Activated CD4-positive, alpha-beta memory T cell treated with anti-CD3 and anti-CD28 coated beads for 36 hours (primary cell): ENCODE data around the gene BEAN1. TPM values are rescaled to one million over a fixed set of nuclear protein-coding genes. Genes with fewer than 3 reads are reported as not detected.
"Not testable (repeated sequence)": the region's sequence is repeated elsewhere in the genome, so short reads cannot be mapped to it uniquely, and the experiment has no call there.

ENCODE experiments used
- CTCF ChIA-PET: fragments of 350-600 bp; sonication (Branson Sonifier 250); formaldehyde crosslinking; loops from one replicate; lab custom pipeline; 2021; ENCODE audit warnings: antibody characterized with exemption, inconsistent platforms; lab: Charles Lee
- POLR2A ChIA-PET: fragments of 350-600 bp; sonication (Branson Sonifier 250); formaldehyde crosslinking; loops from one replicate; lab custom pipeline; 2021; ENCODE audit warnings: antibody characterized with exemption; lab: Charles Lee
- DNase-seq: peaks from one replicate; pipeline ENCODE4 v3.0.0-alpha.2; 2020
- H3K27ac Mint-ChIP-seq: one replicate; pipeline ENCODE4 v1.8.0; 2021; ENCODE audit warnings: mixed read lengths
- H3K27me3 Mint-ChIP-seq: one replicate; pipeline ENCODE4 v1.8.0; 2021; ENCODE audit warnings: mixed read lengths
- H3K36me3 Mint-ChIP-seq: one replicate; pipeline ENCODE4 v1.8.0; 2021; ENCODE audit warnings: mixed read lengths
- H3K4me1 Mint-ChIP-seq: one replicate; pipeline ENCODE4 v1.8.0; 2021; ENCODE audit warnings: low read depth, mixed read lengths
- H3K4me3 Mint-ChIP-seq: one replicate; pipeline ENCODE4 v1.8.0; 2021; ENCODE audit warnings: mild to moderate bottlenecking, mixed read lengths
- H3K9me3 Mint-ChIP-seq: one replicate; pipeline ENCODE4 v1.8.0; 2021; ENCODE audit warnings: mixed read lengths
- intact Hi-C: fragments of 100-400 bp; cut with micrococcal nuclease; formaldehyde crosslinking; loops from one replicate; pipeline ENCODE4 v1.15.1; 2023
- total RNA-seq, 2 experiments: library from RNA; stranded (reverse); gene quantifications; one replicate each; pipeline ENCODE4 v1.2.3, GENCODE V29; 2021

Gene BEAN1
- total RNA-seq, 2 experiments from 2014 or later, result not detected

GRCh38 chr16:66439051-66439730 lies 12.1 kb downstream of the BEAN1 start:
- ChIA-PET POLR2A (no interaction called here), CTCF (no interaction called here)
- Mint-ChIP-seq H3K36me3 (no peaks in the 10 kb centered on the region), H3K4me3 (no peak overlapping the region), H3K27me3 (peaks cover 3% of the 10 kb centered on the region), H3K27ac (no peak overlapping the region), H3K4me1 (no peaks in the 10 kb centered on the region), H3K9me3 (no peaks in the 10 kb centered on the region)
- intact Hi-C loops, result no loop called here
- no peak for DNase-seq

- no peaks in the 10 kb centered on the region for H3K36me3 Mint-ChIP-seq
- H3K4me1 Mint-ChIP-seq, result no peaks in the 10 kb centered on the region
- H3K27me3 Mint-ChIP-seq, result peaks cover 2% of the 10 kb centered on the region
- no peaks in the 10 kb centered on the region for H3K9me3 Mint-ChIP-seq
- no peak for DNase-seq
- intact Hi-C loops, result no loop called here
- ChIA-PET POLR2A (no interaction called here), CTCF (no interaction called here)
- no peak overlapping the region for H3K27ac Mint-ChIP-seq
- no peak overlapping the region for H3K4me3 Mint-ChIP-seq
Observed at GRCh38 chr16:66440271-66440802, 13.2 kb downstream of the BEAN1 start.

- intact Hi-C loops, result no loop called here
- Mint-ChIP-seq H3K4me1 (no peaks in the 10 kb centered on the region), H3K9me3 (no peaks in the 10 kb centered on the region), H3K36me3 (no peaks in the 10 kb centered on the region), H3K4me3 (no peak overlapping the region), H3K27ac (no peak overlapping the region), H3K27me3 (peaks cover 5% of the 10 kb centered on the region)
- POLR2A ChIA-PET, result no interaction called here
- CTCF ChIA-PET, result no interaction called here
- DNase-seq, result no peak
Observed at GRCh38 chr16:66440970-66441369, 13.9 kb downstream of the BEAN1 start.

- Mint-ChIP-seq H3K27ac (no peak overlapping the region), H3K9me3 (no peaks in the 10 kb centered on the region), H3K4me3 (no peak overlapping the region), H3K36me3 (no peaks in the 10 kb centered on the region), H3K4me1 (no peaks in the 10 kb centered on the region), H3K27me3 (peaks cover 8% of the 10 kb centered on the region)
- intact Hi-C loops, result no loop called here
- ChIA-PET POLR2A (interaction anchor here (0.6 kb wide), 1 partner anchor 31 kb away, joined by 3 read pairs; no protein-coding TSS in a partner anchor), CTCF (no interaction called here)
- DNase-seq, result no peak
Observed at GRCh38 chr16:66441586-66442375, 14.7 kb downstream of the BEAN1 start.

- H3K27ac Mint-ChIP-seq, result no peak overlapping the region
- DNase-seq, result no peak
- CTCF ChIA-PET, result interaction anchor here (1.4 to 1.9 kb wide), 2 partner anchors 36 to 166 kb away, joined by 4 to 6 read pairs; no protein-coding TSS in a partner anchor
- H3K27me3 Mint-ChIP-seq, result peaks cover 8% of the 10 kb centered on the region
- no peaks in the 10 kb centered on the region for H3K36me3 Mint-ChIP-seq
- H3K4me3 Mint-ChIP-seq, result no peak overlapping the region
- intact Hi-C loops, result no loop called here
- POLR2A ChIA-PET, result interaction anchor here (0.6 kb wide), 1 partner anchor 32 kb away, joined by 3 read pairs; no protein-coding TSS in a partner anchor
- no peaks in the 10 kb centered on the region for H3K9me3 Mint-ChIP-seq
- no peaks in the 10 kb centered on the region for H3K4me1 Mint-ChIP-seq
Observed at GRCh38 chr16:66442502-66443268, 15.6 kb downstream of the BEAN1 start.

- POLR2A ChIA-PET, result no interaction called here
- Mint-ChIP-seq H3K4me3 (no peak overlapping the region), H3K27me3 (peaks cover 8% of the 10 kb centered on the region), H3K9me3 (no peaks in the 10 kb centered on the region), H3K4me1 (no peaks in the 10 kb centered on the region), H3K27ac (no peak overlapping the region), H3K36me3 (no peaks in the 10 kb centered on the region)
- intact Hi-C loops, result no loop called here
- CTCF ChIA-PET, result interaction anchor here (1.4 to 1.9 kb wide), 2 partner anchors 37 to 165 kb away, joined by 4 to 6 read pairs; no protein-coding TSS in a partner anchor
- DNase-seq, result no peak
Observed at GRCh38 chr16:66443269-66443652, 16.2 kb downstream of the BEAN1 start.

- H3K4me3 Mint-ChIP-seq, result no peak overlapping the region
- ChIA-PET CTCF (interaction anchor here (1.6 to 1.9 kb wide), 2 partner anchors 15 to 37 kb away, joined by 3 to 6 read pairs; no protein-coding TSS in a partner anchor), POLR2A (no interaction called here)
- DNase-seq, result no peak
- H3K9me3 Mint-ChIP-seq, result no peaks in the 10 kb centered on the region
- H3K27me3 Mint-ChIP-seq, result peaks cover 6% of the 10 kb centered on the region
- intact Hi-C loops, result no loop called here
- no peaks in the 10 kb centered on the region for H3K36me3 Mint-ChIP-seq
- no peaks in the 10 kb centered on the region for H3K4me1 Mint-ChIP-seq
- no peak overlapping the region for H3K27ac Mint-ChIP-seq
Observed at GRCh38 chr16:66444049-66444481, 17.0 kb downstream of the BEAN1 start.

GRCh38 chr16:66446737-66447136 lies 19.6 kb downstream of the BEAN1 start:
- DNase-seq, result no peak
- no peaks in the 10 kb centered on the region for H3K36me3 Mint-ChIP-seq
- H3K27ac Mint-ChIP-seq, result no peak overlapping the region
- no peaks in the 10 kb centered on the region for H3K9me3 Mint-ChIP-seq
- ChIA-PET POLR2A (no interaction called here), CTCF (no interaction called here)
- H3K4me3 Mint-ChIP-seq, result no peak overlapping the region
- intact Hi-C loops, result no loop called here
- H3K4me1 Mint-ChIP-seq, result no peaks in the 10 kb centered on the region
- H3K27me3 Mint-ChIP-seq, result peaks cover 6% of the 10 kb centered on the region

- H3K4me1 Mint-ChIP-seq, result no peaks in the 10 kb centered on the region
- no peaks in the 10 kb centered on the region for H3K36me3 Mint-ChIP-seq
- intact Hi-C loops, result no loop called here
- POLR2A ChIA-PET, result no interaction called here
- no peaks in the 10 kb centered on the region for H3K9me3 Mint-ChIP-seq
- H3K4me3 Mint-ChIP-seq, result no peak overlapping the region
- no peak overlapping the region for H3K27ac Mint-ChIP-seq
- CTCF ChIA-PET, result interaction anchor here (1.4 kb wide), 1 partner anchor 41 kb away, joined by 5 read pairs; no protein-coding TSS in a partner anchor
- H3K27me3 Mint-ChIP-seq, result peaks cover 6% of the 10 kb centered on the region
- DNase-seq, result no peak
Observed at GRCh38 chr16:66447491-66447890, 20.4 kb downstream of the BEAN1 start.

GRCh38 chr16:66451548-66451947 lies 24.5 kb downstream of the BEAN1 start:
- H3K27ac Mint-ChIP-seq, result no peak overlapping the region
- CTCF ChIA-PET, result interaction anchor here (1.1 to 1.2 kb wide), 2 partner anchors 20 to 45 kb away, joined by 3 read pairs; no protein-coding TSS in a partner anchor
- POLR2A ChIA-PET, result no interaction called here
- intact Hi-C loops, result no loop called here
- DNase-seq, result no peak
- H3K36me3 Mint-ChIP-seq, result no peaks in the 10 kb centered on the region
- no peaks in the 10 kb centered on the region for H3K4me1 Mint-ChIP-seq
- no peaks in the 10 kb centered on the region for H3K27me3 Mint-ChIP-seq
- H3K9me3 Mint-ChIP-seq, result no peaks in the 10 kb centered on the region
- no peak overlapping the region for H3K4me3 Mint-ChIP-seq

GRCh38 chr16:66453230-66453629 lies 26.1 kb downstream of the BEAN1 start:
- CTCF ChIA-PET, result interaction anchor here (1.0 to 1.4 kb wide), 2 partner anchors 22 to 95 kb away, joined by 3 read pairs; no protein-coding TSS in a partner anchor
- intact Hi-C loops, H3K36me3 Mint-ChIP-seq, H3K4me1 Mint-ChIP-seq, H3K27me3 Mint-ChIP-seq, H3K4me3 Mint-ChIP-seq, H3K27ac Mint-ChIP-seq, H3K9me3 Mint-ChIP-seq, DNase-seq: not testable (repeated sequence)
- POLR2A ChIA-PET, result interaction anchor here (0.6 kb wide), 1 partner anchor 1852 kb away, joined by 3 read pairs; no protein-coding TSS in a partner anchor
